ENCODE measurements around the gene CEP126. TPM values are rescaled to one million over a fixed set of nuclear protein-coding genes. Genes with fewer than 3 reads are reported as not detected.
A peak's percentile ranks its signal among the peaks of the same experiment; 100 is the strongest.

The CEP126 gene
- total RNA-seq, 1 donor: 3.6 TPM

GRCh38 chr11:102012946-102013345 is 98.1 kb downstream of the CEP126 start:
- Histone ChIP-seq H3K4me1 (ENCODE audit: insufficient read depth, low read length) (peaks cover 14% of the 10 kb centered on the region), H3K79me2 (ENCODE audit: insufficient read depth, low read length) (no peaks in the 10 kb centered on the region), H2AFZ (ENCODE audit: low read length) (no peak overlapping the region), H3K4me3 (ENCODE audit: insufficient read depth, low read length) (no peak overlapping the region), H3K27me3 (ENCODE audit: insufficient read depth, low read length) (no peaks in the 10 kb centered on the region), H3K27ac (ENCODE audit: low read depth, low read length) (no peak overlapping the region), H3K9me3 (ENCODE audit: low read depth, low read length) (no peaks in the 10 kb centered on the region), H3K4me2 (ENCODE audit: insufficient read depth, low read length) (no peak overlapping the region), H3K36me3 (ENCODE audit: insufficient read depth, low read length) (no peaks in the 10 kb centered on the region), H4K20me1 (ENCODE audit: insufficient read depth, low read length) (no peaks in the 10 kb centered on the region)
- no peak for DNase-seq (ENCODE audit: insufficient read length, low spot score, missing footprints)
- TF ChIP-seq CTCF (IDR thresholded peaks at IDR 0.05; ENCODE audit: extremely low read depth, low read depth, low read length): no peak

GRCh38 chr11:102014756-102015155 is 99.9 kb downstream of the CEP126 start:
- Histone ChIP-seq H3K4me2 (ENCODE audit: insufficient read depth, low read length) (no peak overlapping the region), H3K9me3 (ENCODE audit: low read depth, low read length) (no peaks in the 10 kb centered on the region), H3K27me3 (ENCODE audit: insufficient read depth, low read length) (no peaks in the 10 kb centered on the region), H4K20me1 (ENCODE audit: insufficient read depth, low read length) (no peaks in the 10 kb centered on the region), H3K27ac (ENCODE audit: low read depth, low read length) (no peak overlapping the region), H2AFZ (ENCODE audit: low read length) (no peak overlapping the region), H3K4me1 (ENCODE audit: insufficient read depth, low read length) (peaks cover 14% of the 10 kb centered on the region), H3K4me3 (ENCODE audit: insufficient read depth, low read length) (no peak overlapping the region), H3K79me2 (ENCODE audit: insufficient read depth, low read length) (no peaks in the 10 kb centered on the region), H3K36me3 (ENCODE audit: insufficient read depth, low read length) (no peaks in the 10 kb centered on the region)
- DNase-seq (ENCODE audit: insufficient read length, low spot score, missing footprints): no peak
- TF ChIP-seq CTCF (IDR thresholded peaks at IDR 0.05; ENCODE audit: extremely low read depth, low read depth, low read length): no peak

- Histone ChIP-seq H3K79me2 (ENCODE audit: insufficient read depth, low read length) (no peaks in the 10 kb centered on the region), H3K27ac (ENCODE audit: low read depth, low read length) (no peak overlapping the region), H3K4me3 (ENCODE audit: insufficient read depth, low read length) (no peak overlapping the region), H3K36me3 (ENCODE audit: insufficient read depth, low read length) (no peaks in the 10 kb centered on the region), H3K9me3 (ENCODE audit: low read depth, low read length) (no peaks in the 10 kb centered on the region), H3K4me2 (ENCODE audit: insufficient read depth, low read length) (peak overlapping the region; percentile 23), H4K20me1 (ENCODE audit: insufficient read depth, low read length) (no peaks in the 10 kb centered on the region), H2AFZ (ENCODE audit: low read length) (no peak overlapping the region), H3K27me3 (ENCODE audit: insufficient read depth, low read length) (no peaks in the 10 kb centered on the region), H3K4me1 (ENCODE audit: insufficient read depth, low read length) (peaks cover 2% of the 10 kb centered on the region)
- TF ChIP-seq CTCF (IDR thresholded peaks at IDR 0.05; ENCODE audit: extremely low read depth, low read depth, low read length): no peak
- no peak for DNase-seq (ENCODE audit: insufficient read length, low spot score, missing footprints)
Observed at GRCh38 chr11:102017026-102017425, 102.2 kb downstream of the CEP126 start.

GRCh38 chr11:102026217-102026616 is 111.4 kb downstream of the CEP126 start:
- no peak for TF ChIP-seq CTCF (IDR thresholded peaks at IDR 0.05; ENCODE audit: extremely low read depth, low read depth, low read length)
- H3K4me3 ChIP-seq (ENCODE audit: insufficient read depth, low read length): no peak overlapping the region
- no peaks in the 10 kb centered on the region for H4K20me1 ChIP-seq (ENCODE audit: insufficient read depth, low read length)
- no peaks in the 10 kb centered on the region for H3K4me1 ChIP-seq (ENCODE audit: insufficient read depth, low read length)
- H3K27me3 ChIP-seq (ENCODE audit: insufficient read depth, low read length): no peaks in the 10 kb centered on the region
- H3K79me2 ChIP-seq (ENCODE audit: insufficient read depth, low read length): no peaks in the 10 kb centered on the region
- no peaks in the 10 kb centered on the region for H3K36me3 ChIP-seq (ENCODE audit: insufficient read depth, low read length)
- no peaks in the 10 kb centered on the region for H3K9me3 ChIP-seq (ENCODE audit: low read depth, low read length)
- H3K4me2 ChIP-seq (ENCODE audit: insufficient read depth, low read length): no peak overlapping the region
- DNase-seq (ENCODE audit: insufficient read length, low spot score, missing footprints): no peak
- H2AFZ ChIP-seq (ENCODE audit: low read length): no peak overlapping the region
- H3K27ac ChIP-seq (ENCODE audit: low read depth, low read length): no peak overlapping the region

Measured in osteoblast (primary cell).